ENCODE results near the gene MYLK. TPM values are rescaled to one million over a fixed set of nuclear protein-coding genes. Genes with fewer than 3 reads are reported as not detected.

The MYLK gene
- total RNA-seq, 1 experiment from 2014 or later: 23.0 TPM

GRCh38 chr3:123597561-123597960 is 286.6 kb downstream of the MYLK start:
- no peaks in the 10 kb centered on the region for H3K9me3 ChIP-seq
- H3K9me3 Mint-ChIP-seq (ENCODE audit: unreplicated experiment): peaks cover 4% of the 10 kb centered on the region
- H3K4me1 ChIP-seq: peaks cover 22% of the 10 kb centered on the region
- no peak for TF ChIP-seq CTCF (IDR thresholded peaks at IDR 0.05; ENCODE audit: insufficient read depth in 1 of 2, low read depth in 1 of 2, low read length in 1 of 2, severe bottlenecking in 1 of 2, unreplicated experiment in 1 of 2)
- intact Hi-C loops (cut with micrococcal nuclease; ENCODE audit: unreplicated experiment): no loop called here
- H3K27me3 Mint-ChIP-seq (ENCODE audit: insufficient read depth, unreplicated experiment): no peaks in the 10 kb centered on the region
- H3K4me1 Mint-ChIP-seq (ENCODE audit: low read depth, unreplicated experiment): peaks cover 15% of the 10 kb centered on the region
- no peak overlapping the region for H3K4me3 ChIP-seq (ENCODE audit: low read depth, low read length)
- H3K36me3 Mint-ChIP-seq (ENCODE audit: insufficient read depth, unreplicated experiment): peaks cover 9% of the 10 kb centered on the region
- DNase-seq: no peak
- no TSS peak for BruUV-seq (replicated peaks)
- no peak overlapping the region for H3K4me3 Mint-ChIP-seq (ENCODE audit: unreplicated experiment)
- no peaks in the 10 kb centered on the region for H3K27me3 ChIP-seq (replicated peaks; ENCODE audit: control insufficient read depth, insufficient read depth, low read length)
- no peak overlapping the region for H3K27ac Mint-ChIP-seq (ENCODE audit: unreplicated experiment)
- POLR2A ChIA-PET: no interaction called here
- CTCF ChIA-PET: no interaction called here
- H3K36me3 ChIP-seq (ENCODE audit: control insufficient read depth, insufficient read depth, low read length): no peaks in the 10 kb centered on the region

GRCh38 chr3:123595396-123596180 is 288.5 kb downstream of the MYLK start:
- peaks cover 10% of the 10 kb centered on the region for H3K4me1 Mint-ChIP-seq (ENCODE audit: low read depth, unreplicated experiment)
- H3K4me1 ChIP-seq: peaks cover 2% of the 10 kb centered on the region
- H3K36me3 ChIP-seq (ENCODE audit: control insufficient read depth, insufficient read depth, low read length): no peaks in the 10 kb centered on the region; the same call in 1 of the 2 replicates
- BruUV-seq (replicated peaks): no TSS peak
- peaks cover 13% of the 10 kb centered on the region for H3K9me3 Mint-ChIP-seq (ENCODE audit: unreplicated experiment)
- H3K4me3 Mint-ChIP-seq (ENCODE audit: unreplicated experiment): no peak overlapping the region
- CTCF ChIA-PET: no interaction called here
- H3K27ac Mint-ChIP-seq (ENCODE audit: unreplicated experiment): no peak overlapping the region
- H3K36me3 Mint-ChIP-seq (ENCODE audit: insufficient read depth, unreplicated experiment): peaks cover 4% of the 10 kb centered on the region
- POLR2A ChIA-PET: no interaction called here
- intact Hi-C loops (cut with micrococcal nuclease; ENCODE audit: unreplicated experiment): no loop called here
- TF ChIP-seq CTCF (IDR thresholded peaks at IDR 0.05; ENCODE audit: insufficient read depth in 1 of 2, low read depth in 1 of 2, low read length in 1 of 2, severe bottlenecking in 1 of 2, unreplicated experiment in 1 of 2): no peak
- no peak for DNase-seq
- no peak overlapping the region for H3K4me3 ChIP-seq (ENCODE audit: low read depth, low read length)
- no peaks in the 10 kb centered on the region for H3K27me3 Mint-ChIP-seq (ENCODE audit: insufficient read depth, unreplicated experiment)
- no peaks in the 10 kb centered on the region for H3K27me3 ChIP-seq (replicated peaks; ENCODE audit: control insufficient read depth, insufficient read depth, low read length)
- peaks cover 9% of the 10 kb centered on the region for H3K9me3 ChIP-seq

GRCh38 chr3:123593381-123593780 is 290.8 kb downstream of the MYLK start:
- peaks cover 2% of the 10 kb centered on the region; the same call in 1 of the 2 replicates for H3K36me3 ChIP-seq (ENCODE audit: control insufficient read depth, insufficient read depth, low read length)
- POLR2A ChIA-PET: no interaction called here
- no TSS peak for BruUV-seq (replicated peaks)

More at GRCh38 chr3:123593381-123593780, 290.8 kb downstream of the MYLK start:
- Histone ChIP-seq H3K9me3 (peaks cover 28% of the 10 kb centered on the region), H3K4me1 (no peaks in the 10 kb centered on the region), H3K4me3 (ENCODE audit: low read depth, low read length) (no peak overlapping the region), H3K27me3 (replicated peaks; ENCODE audit: control insufficient read depth, insufficient read depth, low read length) (no peaks in the 10 kb centered on the region)
- no peak for DNase-seq
- intact Hi-C loops (cut with micrococcal nuclease; ENCODE audit: unreplicated experiment): no loop called here
- TF ChIP-seq CTCF (IDR thresholded peaks at IDR 0.05; ENCODE audit: insufficient read depth in 1 of 2, low read depth in 1 of 2, low read length in 1 of 2, severe bottlenecking in 1 of 2, unreplicated experiment in 1 of 2): no peak
- no peaks in the 10 kb centered on the region for H3K27me3 Mint-ChIP-seq (ENCODE audit: insufficient read depth, unreplicated experiment)
- H3K9me3 Mint-ChIP-seq (ENCODE audit: unreplicated experiment): peaks cover 22% of the 10 kb centered on the region
- no peak overlapping the region for H3K27ac Mint-ChIP-seq (ENCODE audit: unreplicated experiment)
- H3K4me1 Mint-ChIP-seq (ENCODE audit: low read depth, unreplicated experiment): no peaks in the 10 kb centered on the region
- no peak overlapping the region for H3K4me3 Mint-ChIP-seq (ENCODE audit: unreplicated experiment)
- CTCF ChIA-PET: no interaction called here
- H3K36me3 Mint-ChIP-seq (ENCODE audit: insufficient read depth, unreplicated experiment): no peaks in the 10 kb centered on the region

Data from Caco-2 (cell line).